ENCODE data around the gene KBTBD13.

The KBTBD13 gene

DNA sequence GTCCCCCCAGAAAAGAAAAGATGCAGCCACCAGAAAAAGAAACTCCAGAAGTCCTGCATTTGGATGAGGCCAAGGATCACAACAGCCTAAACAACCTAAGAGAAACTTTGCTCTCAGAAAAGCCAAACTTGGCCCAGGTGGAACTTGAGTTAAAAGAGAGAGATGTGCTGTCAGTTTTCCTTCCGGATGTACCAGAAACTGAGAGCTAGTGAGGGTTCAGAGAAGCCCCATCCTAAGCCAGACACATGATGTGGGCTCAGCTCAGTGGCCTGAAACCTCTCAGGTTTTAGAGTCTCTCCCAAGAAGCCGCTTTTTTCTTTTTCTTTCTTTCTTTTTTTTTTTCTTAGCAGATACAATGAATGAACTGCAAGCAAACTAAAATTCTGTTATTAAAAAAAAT is 23.6 kb upstream of the KBTBD13 start:
- no peak for DNase-seq

DNA sequence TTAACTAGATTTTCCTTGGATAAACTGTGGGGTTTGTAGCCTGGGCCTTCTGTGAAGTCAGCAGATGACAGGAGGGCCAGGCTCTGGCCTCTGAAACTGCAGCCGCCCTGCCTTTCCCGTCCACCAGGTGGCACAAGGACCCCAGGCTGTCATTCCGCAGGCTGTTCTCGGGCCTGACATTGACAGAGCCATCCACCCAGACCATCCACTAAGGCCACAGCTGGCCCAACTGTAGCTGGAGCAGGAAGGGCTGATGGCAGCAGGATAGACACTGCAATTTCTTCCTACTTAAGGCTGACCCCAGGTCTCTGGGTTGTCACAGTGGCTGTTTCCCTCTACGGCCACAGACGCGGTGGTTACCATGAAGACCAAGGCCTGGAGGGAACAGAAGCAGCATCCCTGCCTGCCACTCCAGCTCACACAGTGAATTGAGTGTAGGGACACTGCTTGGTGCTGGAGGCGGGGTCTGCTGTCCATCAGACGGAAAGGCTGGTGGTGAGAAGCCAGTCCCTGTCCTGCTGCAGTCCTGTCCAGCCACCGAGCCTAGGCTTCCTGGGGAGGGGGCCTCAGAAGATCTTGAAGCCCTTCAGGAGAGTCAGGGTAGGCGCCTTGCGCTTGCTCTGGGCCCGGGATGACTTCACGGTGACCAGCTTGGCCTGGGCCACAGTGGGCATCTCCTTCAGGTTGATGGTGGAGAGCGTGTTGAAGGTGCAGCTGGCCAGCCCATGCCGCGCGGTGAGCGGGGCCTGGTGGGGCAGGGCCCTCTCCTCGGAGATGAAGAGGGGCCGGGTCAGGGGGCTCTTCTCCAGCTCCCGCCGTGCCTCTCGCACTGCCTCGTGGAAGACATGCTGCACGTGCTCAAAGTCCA is 22.0 kb upstream of the KBTBD13 start:
- no peak for DNase-seq

DNA sequence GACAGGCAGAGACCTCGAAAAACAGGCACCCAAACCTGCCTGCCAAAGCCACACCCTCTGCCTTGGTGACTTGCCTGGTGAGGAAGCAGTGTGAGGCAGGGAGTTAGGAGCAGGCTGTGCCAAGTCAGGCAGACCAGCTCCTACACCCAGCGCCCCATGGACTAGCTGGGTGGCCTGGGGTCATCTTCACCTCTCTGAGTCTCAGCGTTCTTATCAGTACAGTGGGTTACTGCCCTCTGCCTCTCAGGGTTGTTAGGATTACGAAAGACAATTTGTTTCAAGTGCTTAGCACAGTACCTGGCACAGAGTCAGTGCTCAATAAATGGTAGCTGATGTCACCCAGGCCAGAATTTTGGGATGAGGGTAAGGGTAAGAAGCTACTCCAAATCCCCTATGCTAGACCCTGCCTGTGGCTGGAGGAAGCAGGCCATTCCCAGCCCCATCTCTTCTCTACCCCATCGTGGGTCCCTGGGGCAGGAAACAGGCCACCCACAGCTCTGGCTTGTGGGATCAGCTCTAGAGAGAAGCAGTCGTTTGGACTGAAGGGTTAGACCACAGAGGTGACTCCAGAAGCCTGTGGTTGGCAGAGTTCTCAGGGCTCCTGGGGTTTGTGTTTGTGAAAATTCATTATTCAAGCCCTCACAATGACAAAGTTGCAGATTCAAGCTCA is 21.2 kb upstream of the KBTBD13 start:
- DNase-seq, result no peak

DNA sequence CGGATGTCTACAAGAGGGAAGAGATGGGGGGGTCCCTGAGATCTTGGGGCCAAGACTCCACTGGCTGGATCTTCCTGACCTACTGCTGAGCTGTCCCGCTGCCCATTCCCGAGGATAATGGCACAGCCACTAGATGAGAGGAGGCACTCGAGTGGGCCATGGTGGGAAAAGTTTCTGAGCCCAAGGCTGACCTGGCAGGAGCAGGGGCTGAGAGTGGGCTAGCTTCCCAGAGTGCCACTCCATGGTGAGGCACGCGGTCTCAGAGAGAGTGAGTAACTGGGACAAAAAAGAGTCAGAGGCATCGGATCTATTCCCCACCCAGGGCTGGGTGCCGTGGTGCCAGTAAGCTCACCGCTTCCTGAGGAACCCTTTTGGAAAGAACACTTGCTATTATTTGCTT is 20.4 kb upstream of the KBTBD13 start:
- no peak for DNase-seq

GRCh38 chr15:65056868-65057548 is 19.5 kb upstream of the KBTBD13 start:
- DNase-seq, result no peak

DNA sequence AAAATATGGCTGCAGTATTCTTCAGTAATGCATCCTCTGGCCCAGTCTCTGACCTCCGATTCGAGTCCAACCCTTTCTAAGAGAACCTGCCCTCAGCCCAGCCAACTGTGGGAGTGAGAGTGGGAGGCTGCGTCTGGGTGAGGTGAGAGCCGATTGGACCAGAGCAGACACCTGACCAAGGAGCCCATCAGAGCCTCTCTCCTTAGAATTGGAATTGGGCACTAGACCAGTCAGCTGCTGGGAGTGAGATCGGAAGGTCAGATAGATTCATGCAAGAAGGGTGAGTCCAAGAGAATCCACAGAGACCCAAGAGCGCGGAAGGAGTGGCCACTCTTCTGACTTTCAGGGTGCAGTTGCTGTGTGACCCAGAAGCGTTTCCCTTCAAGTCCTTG is 19.0 kb upstream of the KBTBD13 start:
- no peak for DNase-seq

DNA sequence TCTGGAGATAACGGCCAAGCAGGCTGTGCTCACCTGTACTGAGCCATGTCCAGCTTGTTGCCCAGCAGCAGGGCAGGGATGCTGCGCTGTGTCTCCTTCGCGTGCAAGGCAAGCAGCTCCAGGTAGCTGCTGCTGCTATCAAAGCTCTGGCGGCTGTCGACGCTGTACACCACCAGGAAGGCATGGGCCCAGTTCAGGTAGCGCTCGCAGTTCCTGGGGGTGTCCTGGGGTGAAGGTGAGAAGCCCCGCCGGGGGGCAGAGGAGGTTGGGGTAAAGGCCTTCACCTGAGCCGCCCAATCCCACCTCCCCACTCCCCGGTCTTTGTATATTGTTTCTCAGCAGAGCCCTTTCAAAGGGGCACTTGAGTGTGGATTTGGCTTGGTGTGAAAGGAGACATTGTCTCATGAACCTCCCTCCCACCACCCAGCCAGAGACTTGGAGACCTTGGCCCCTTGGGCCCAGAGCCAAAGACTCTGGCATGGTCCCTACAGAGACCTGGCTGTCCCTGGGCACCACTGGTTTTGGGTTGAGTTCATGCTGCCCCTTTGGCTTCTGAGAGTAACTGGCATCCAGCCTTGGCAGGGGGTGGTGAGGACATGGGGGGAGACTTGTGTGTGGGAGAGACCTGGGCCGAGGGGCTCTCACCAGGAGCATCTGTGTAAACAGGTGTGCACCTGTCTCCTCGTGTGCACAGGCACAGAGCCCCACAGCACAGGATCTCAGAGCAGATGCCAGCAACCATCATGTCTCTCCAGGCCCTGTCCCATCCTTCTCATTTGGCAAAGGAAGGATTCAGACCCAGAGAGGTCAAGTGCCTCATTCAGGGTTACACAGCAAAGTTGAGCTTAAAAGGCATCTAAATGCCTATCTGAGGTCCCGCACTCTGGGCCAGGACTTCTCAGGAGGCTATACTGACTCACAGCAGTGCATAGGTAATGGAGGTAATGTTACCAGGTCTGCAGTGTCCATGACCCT is 17.9 kb upstream of the KBTBD13 start:
- no peak for DNase-seq

GRCh38 chr15:65059369-65059750 is 17.2 kb upstream of the KBTBD13 start:
- no peak for DNase-seq

- no peak for DNase-seq
Measured at GRCh38 chr15:65059931-65060596, 16.5 kb upstream of the KBTBD13 start.

DNA sequence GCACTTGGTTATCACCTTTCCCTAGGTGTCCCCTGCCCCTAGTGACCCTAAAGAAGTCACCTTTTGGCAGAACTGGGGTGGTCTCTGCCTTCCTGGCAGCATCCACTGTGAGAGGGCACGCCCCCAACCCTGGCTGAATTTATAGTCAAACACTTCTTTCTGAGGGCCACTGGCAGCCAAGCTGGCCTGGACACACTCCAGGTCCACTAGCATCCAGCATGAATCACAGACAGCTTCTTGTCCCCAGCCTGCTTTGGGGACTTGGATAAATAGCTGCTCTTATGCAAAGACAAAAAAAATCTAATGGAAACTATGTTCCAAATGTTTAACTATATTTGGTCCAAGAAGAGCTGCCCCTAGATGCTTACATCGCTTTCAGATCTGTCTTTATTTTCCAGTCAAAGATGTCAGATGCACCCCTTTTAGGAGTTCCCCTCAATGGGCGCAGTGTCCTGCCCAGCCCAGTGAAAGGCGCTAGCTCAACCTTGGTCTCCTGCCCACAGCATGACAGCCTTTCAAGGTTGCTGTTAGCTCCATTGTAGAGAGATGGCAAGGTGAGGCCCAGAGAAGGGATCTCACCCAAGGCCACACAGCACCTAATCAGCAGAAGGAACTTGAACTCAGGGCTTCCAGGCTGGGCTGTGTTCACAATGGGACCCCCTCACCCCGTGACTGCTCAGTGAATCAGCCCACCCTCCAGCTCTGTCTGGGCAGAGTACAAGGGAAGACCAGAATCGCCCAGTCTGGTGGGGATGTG is 15.7 kb upstream of the KBTBD13 start:
- no peak for DNase-seq

- no peak for DNase-seq
Measured at GRCh38 chr15:65062061-65062460, 14.5 kb upstream of the KBTBD13 start.

DNA sequence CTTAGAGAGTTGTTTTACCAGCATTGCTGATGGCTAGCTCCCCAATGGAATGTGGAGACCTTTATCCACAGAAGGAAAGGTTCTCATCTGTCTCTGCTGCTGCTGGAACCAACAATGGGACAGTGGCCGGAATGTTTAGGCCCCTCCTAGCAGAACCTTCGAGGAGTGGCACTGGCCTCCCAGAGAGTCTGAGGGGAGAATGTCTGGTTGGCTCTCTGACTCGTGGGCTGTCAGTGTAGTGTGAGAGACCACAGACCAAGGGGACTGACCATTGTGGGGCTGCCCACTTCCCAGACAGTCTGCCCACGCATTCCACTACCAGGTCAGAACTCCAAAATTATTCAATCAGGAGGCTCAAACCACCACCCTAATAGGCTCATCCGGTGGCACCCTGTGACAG is 13.8 kb upstream of the KBTBD13 start:
- no peak for DNase-seq

GRCh38 chr15:65066001-65066634 is 10.4 kb upstream of the KBTBD13 start:
- DNase-seq, result no peak

DNA sequence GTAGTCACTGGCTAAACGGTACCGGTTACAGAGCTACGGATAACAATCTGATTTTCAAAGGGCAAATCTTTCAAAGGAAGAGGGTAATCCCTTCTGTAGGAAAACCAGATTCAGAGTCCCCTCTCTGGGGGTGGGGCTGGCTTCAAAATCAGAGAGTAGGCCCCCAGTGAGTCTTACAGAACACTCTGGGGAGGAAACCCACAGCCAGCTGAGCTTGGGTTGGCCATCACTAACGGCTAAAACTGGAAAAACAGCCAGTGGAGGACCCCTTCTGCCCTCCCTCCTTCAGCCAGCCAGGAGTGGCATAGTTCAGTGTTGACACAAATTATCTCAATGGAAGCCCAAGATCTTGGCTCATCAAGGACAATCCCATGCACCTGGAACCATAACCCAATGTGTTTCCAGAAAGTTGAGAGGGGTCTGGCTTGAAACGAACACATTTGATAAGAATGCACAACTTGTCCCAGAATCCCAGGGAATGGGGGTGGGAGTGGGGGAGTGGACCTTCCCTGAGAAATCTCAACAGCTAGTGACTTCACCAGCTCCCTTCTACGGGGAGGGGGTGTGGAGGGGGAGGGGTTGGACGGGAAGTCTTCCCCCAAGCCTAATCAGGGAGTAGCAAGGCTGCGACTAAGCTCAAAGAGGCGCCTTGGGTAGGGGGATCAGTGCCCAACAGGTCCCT is 9.8 kb upstream of the KBTBD13 start:
- no peak for DNase-seq

DNA sequence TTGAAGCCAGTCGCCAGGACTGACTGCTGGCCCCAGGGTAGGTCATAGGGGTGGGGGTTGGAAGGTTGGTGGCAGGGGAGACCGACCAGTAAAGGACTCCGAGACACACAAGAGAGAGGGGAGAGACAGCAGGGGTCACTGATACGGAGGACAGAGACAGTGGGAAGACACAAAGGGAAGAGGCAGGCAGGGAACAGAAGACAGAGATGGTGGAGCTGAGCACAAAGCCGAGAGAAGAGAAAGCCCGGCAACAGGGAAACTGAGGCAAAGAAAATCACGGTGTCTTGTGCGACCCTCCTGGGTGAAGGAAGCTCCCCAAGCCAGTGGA is 9.3 kb upstream of the KBTBD13 start:
- DNase-seq, result no peak

DNA sequence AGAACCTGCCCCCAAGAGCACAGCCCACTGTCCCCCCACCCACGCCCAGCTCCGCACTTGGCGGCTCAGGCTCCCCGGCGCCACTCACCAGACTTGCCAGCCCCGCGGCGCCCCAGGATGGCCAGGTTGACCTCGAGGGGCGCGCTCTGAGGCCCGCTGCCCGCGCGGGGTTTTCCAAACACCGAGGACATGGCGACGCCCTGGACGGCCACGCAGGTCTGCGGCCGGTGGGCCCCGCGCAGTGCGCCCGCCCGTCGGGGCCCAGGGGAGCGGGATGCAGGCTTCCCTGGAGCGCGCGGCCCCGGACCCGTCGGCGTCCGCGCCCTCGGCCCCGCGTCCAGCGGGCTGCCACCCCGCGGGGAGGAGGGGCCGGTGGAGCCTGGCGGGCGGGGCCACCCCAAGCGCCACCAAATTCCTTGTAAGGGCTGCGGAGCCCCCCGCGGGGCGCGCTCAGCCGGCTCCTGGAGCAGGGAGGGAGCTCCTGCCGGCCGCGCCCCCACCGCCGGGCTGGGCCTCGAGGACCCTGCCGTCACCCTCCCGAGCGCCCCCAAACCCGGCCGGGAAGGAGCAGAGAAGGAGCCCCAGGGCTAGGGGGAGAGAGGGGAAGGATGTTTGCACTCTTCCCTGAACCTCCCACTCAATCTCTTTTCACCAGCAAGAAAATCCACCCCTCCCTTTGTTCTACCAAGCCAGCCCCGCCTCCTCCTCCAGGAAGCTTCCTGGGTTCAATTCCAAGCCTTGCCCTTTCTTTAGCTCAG is 8.7 kb upstream of the KBTBD13 start, which contains the start of gene RASL12:
TSS of gene RASL12 (minus strand) at position 347 of the 758 bp plus-strand sequence. CDS start at position 191, 156 bp downstream.
- no peak for DNase-seq

DNA sequence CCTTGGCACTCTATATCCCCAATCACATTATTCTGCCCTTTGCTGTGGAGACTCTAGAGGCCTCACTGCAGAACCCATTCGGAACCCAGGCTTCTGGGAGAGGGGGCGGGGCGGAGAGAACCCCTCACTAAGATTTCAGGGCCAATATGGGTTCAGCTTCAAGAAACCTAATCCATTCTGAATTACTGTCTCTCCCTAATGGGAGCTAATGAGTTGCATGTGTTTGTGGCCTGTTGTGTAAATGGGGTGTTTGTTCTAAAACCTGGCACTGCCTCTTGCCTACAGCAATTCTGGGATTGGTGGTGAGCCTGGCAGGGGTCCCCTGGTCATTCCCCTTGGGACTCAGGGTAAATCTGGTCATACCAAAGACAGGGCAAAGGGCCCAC is 8.2 kb upstream of the KBTBD13 start:
- no peak for DNase-seq

DNA sequence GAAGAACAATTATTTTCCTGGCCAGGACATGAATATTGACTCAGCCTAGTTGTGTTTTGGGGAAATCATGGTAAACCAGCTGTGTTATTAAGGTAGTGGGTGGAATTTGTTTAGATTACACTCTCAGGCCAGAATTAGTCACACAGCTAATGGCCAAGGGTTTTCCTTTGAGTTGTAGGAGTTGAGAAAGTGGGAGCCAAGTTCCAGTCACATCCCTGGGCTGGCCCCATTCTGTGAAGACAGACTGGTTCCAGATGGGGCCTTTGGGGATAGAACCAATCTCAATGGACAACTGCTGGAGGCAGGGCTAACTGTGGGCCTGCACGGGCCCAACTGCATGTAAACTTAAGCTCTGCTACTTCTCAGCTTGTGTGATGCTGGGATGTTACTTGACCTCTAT is 7.4 kb upstream of the KBTBD13 start:
- no peak for DNase-seq

DNA sequence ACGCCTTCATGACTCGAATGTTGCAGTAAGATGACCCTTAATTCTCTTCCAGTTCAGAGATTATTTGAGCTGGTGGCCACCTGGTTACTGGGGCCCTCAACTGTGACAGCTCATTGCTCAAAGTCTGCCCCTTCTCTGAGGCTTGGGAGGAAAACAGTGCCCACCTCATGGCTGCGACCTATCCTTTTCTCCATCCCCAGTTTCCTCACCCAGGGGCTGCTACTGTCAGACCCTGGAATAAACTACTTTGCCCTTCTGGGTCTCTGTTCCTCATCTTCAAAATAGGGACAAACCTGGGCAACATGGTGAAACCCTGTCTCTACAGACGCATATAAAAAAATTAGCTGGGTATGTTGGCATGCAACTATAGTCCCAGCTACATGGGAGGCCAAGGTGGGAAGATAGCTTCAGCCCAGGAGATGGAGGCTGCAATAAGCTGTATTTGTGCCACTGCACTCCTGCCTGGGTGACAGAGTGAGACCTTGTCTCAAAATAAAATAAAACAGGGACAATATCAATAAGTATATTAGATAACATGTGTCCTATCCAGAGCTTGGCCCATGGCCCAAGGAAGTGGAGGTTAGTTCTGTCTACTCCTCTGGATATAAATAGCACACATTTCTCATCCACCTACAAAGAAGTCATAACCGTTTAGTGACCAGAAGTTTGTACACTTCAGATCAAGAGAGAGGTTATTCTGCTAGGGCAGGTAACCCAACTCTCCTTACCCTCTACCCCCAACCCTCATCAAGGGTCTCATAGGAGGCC is 6.6 kb upstream of the KBTBD13 start:
- DNase-seq, result no peak

All from NCI-H1436 treated with DMSO at 0.1 percent for 48 hours (cell line).